NCI-H345 (cell line): ENCODE results near the gene BID.
"Not testable (repeated sequence)": the region's sequence is repeated elsewhere in the genome, so short reads cannot be mapped to it uniquely, and the experiment has no call there.

ENCODE experiments used
- DNase-seq: peaks from one replicate; lab custom pipeline; 2025; lab: John Stamatoyannopoulos, UW

BID gene

DNA sequence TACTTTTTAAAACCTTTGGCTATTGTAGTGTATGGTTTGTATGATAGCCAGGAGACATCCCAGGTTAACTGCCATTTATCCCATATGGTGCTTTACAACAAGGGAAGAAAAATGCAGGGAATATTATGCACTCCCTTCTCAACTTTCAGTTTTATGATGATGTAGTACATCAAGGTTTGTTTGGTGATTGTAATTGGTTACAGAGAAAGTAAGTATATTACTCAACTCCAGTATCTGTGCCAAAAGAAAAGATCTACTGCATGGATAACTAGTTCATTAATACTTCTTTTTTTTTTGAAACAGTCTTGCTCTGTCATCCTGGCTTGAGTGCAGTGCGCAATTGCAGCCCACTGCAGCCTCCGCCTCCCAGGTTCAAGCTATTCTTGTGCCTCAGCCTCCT is 70.5 kb downstream of the BID start:
- no peak for DNase-seq

DNA sequence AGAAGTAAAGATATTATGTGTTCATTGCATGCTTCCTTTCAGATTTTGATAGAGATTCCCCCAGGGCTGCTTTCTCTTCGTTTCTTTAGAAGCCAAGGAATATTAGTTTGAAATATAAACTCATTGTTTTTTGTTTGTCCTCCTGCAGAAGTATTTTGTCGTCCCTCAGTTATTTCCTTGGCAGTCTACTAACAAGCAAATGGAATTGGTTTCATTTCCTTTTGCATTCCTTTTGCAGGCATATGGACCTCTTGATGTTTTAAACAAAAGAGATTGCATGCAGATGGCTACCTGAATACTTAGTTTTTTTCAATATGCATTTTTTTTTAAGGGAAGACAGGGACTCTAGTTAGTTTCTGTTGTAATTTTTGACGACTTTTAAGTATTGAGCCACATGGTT is 73.5 kb downstream of the BID start:
- DNase-seq, result no peak

DNA sequence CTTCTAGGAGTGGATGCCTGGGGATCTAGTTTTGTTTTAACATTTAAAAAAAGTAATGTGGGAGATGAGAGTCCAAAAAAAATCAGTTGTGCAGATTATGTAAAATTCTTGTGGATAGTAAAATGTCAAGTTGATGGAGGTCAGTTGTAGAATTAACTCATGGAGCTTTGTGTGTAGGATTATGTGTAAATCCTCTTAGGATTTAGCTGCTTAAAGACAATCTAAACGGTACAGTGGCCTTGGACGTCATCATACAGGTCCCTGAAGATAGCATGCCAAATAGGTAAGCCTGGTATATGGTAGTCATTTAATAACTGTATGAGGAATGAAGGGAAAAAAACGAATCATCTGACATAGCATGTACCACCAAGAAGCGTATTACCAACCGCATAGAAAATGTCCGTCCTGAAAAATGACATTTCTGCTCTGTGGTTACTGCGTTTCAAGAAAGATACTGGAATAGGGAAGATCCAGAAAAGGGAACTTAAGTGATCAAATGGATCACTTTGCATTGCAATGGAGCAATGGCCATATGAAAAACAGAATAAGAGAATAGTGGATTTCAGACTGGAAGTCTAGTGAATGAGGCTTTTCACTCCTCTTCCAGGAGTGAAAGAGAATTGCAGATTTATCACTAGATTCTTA is 74.5 kb downstream of the BID start:
- no peak for DNase-seq

DNA sequence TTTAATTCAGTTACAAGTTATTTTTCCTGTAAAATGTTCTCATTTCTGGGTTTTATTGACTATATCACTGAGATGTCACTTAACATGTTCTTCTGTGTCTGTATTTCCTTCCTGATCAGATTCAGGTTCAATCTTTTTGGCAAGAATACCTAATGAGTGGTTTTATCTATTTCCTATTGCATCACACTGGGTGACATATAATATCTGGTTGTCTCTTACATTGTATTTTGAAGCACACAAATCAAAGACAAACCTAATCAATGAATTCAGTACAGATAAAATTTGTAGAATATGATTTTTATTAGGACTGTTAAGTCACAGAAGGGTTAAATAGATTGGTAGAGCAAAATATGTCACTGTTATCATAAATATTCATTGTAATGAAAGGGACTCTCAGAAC is 75.3 kb downstream of the BID start:
- no peak for DNase-seq

DNA sequence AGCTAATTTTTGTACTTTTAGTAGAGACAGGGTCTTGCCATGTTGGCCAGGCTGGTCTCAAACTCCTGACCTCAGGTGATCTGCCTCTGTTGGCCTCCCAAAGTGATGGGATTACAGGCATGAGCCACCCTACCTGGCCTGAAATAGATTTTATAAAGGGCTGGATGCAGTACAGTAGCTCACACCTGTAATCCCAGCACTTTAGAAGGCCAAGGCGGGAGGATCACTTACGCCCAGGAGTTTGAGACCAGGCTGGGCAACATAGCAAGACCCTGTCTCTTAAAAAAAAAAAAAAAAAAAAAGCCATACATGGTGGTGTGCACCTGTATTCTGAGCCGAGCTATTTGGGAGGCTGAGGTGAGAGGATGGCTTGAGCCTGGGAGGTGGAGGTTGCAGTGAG is 76.0 kb downstream of the BID start:
- DNase-seq, result not testable (repeated sequence)

DNA sequence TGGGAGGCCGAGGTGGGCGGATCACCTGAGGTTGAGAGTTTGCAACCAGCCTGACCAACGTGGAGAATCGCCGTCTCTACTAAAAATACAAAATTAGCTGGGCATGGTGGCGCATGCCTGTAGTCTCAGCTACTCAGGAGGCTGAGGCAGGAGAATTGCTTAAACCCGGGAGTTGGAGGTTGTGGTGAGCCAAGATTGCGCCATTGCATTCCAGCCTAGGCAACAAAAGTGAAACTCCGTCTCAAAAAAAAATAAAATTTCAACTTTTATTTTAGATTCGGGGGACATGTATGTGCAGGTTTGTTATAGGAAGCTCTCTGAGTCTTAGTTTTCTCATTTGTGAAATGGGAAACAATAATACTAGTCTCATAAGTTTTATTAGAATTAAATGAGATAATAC is 77.1 kb downstream of the BID start:
- not testable (repeated sequence) for DNase-seq

DNA sequence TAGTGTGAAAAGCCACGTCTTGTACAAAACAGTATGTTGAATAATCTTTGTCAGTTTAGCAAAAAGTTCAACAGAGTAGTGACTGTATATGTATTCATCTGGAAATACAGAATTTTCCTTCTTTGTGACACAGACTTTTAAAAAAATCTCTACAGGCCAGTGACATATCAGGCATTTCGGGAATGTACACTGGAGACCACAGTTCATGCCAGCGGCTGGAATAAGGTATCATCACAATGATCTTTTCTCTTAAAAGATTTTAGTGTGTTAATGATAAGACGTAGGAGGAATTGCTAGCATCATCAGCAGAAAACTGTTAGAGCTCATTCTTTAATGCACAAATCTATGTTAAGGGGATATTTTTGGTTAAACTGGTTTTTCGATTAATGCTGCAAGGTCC is 78.3 kb downstream of the BID start:
- no peak for DNase-seq

DNA sequence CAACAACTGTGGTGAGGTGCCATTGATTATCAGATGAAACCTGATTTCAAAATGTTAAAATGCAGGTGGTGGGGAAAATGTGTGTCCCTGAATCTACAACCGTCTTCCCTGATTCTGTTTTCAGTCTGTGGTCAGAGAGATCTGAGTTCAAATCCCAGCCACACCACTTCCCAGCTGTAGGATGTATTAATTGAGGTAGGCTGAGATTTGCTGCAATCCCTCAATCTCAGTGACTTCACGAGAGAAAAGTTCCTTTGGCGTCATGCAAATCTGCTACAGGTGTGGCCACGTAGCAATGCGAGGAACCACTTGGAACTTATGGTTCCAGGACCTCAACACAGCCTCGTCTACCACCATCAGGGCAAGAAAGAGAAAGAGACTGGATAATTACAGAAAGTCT is 79.5 kb downstream of the BID start:
- no peak for DNase-seq

DNA sequence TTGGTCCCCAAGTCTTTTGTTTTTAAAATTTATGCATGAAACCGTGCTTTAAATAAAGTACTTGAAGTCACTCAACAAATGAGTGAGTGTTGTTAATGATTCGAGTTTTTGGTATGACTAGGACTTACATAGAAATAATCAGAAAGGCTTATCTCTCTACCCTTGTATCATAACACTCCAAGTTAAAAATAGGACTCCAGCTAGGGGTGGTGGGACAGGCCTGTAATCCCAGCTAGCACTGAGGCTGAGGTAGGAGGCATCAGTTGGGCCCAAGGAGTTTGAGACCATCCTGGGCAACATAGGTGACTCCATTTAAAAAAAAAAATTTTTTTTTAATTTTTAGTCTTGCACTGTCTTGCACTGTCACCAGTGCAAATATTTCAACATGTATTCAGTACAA is 80.1 kb downstream of the BID start:
- DNase-seq, result no peak

DNA sequence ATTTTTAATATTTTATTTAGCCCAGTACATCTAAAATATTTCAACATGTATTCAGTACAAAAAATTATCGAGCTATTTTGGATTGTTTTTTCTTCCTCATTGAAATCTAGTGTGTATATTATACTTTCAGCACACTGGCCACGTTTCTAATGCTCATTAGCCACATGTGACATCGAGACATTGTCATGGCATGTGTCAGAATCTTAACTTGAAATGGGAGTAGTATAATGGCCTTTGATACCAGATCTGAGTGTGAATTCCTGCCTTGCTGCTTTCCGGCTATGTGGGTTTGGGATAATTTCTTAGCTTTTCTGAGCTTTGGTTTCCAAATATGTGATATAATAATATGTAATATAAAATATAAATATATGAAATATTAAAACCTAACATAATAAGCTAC is 81.4 kb downstream of the BID start:
- no peak for DNase-seq

DNA sequence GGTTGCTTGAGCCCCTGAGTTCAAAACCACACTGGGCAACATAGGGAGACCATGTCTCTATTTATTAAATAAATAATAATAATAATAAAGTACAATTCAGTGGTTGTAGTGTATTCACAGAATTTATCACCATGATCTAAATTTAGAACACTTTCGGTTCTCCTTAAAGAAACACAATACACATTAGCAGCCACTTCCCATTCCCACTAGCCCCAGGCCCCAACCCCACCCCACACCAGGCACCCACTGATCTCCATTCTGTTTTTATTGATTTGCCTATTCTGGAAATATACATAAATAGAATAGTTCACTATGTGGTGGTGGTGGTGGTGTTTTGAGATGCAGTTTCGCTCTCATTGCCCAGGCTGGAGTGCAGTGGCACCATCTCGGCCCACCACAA is 90.0 kb downstream of the BID start:
- DNase-seq, result no peak
